Stimulated activated CD4-positive, alpha-beta T cell treated with anti-CD3 and anti-CD28 coated beads, Interleukin-15, amount 100 ng/mL, for 48 hours (primary cell): Measurements from ENCODE around the gene CCDC146.
A peak's percentile ranks its signal among the peaks of the same experiment; 100 is the strongest.
"Not testable (repeated sequence)": the region's sequence is repeated elsewhere in the genome, so short reads cannot be mapped to it uniquely, and the experiment has no call there.

Experiments
- DNase-seq, 2 donors: peaks; one replicate each; pipeline ENCODE4 v3.0.0-alpha.2; 2020; ENCODE audit warnings: low read depth in 2 of 2

CCDC146 gene

GRCh38 chr7:77327932-77328628 is 205.7 kb downstream of the CCDC146 start:
- no peak for DNase-seq

- DNase-seq = no peak
Observed at GRCh38 chr7:77328669-77329068, 206.3 kb downstream of the CCDC146 start.

DNA sequence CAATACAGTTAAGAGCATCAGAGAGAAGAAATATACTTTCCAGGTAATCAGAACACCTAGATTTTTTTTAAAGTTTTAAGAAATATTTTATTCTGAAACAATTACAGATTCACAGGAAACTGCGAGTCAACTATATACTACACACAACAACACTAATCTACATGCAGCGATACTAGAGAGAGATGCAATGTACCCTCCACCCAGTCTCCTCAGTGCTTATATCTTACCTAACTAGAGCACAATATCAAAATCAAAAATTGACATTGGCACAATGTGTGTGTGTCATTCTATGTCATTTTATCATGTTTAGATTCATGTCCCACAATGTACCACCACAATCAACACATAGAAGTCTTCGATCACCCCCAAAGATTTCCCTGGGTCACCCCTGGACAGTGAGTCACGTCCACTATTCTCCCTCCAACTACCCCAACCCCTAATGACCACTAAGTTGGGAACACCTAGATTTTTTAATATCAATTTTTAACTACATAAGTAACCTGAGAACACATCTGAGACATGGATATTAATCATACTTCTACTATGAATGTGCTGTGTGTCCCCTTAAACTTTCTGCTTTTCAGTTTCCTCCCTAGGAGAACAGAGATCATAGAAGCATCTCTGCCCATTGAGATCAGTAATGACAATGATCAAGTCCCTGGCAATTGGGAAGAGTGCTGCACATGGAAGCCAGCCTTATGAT is 207.2 kb downstream of the CCDC146 start:
- DNase-seq = no peak

- DNase-seq = no peak
Observed at GRCh38 chr7:77330169-77330882, 207.9 kb downstream of the CCDC146 start.

DNA sequence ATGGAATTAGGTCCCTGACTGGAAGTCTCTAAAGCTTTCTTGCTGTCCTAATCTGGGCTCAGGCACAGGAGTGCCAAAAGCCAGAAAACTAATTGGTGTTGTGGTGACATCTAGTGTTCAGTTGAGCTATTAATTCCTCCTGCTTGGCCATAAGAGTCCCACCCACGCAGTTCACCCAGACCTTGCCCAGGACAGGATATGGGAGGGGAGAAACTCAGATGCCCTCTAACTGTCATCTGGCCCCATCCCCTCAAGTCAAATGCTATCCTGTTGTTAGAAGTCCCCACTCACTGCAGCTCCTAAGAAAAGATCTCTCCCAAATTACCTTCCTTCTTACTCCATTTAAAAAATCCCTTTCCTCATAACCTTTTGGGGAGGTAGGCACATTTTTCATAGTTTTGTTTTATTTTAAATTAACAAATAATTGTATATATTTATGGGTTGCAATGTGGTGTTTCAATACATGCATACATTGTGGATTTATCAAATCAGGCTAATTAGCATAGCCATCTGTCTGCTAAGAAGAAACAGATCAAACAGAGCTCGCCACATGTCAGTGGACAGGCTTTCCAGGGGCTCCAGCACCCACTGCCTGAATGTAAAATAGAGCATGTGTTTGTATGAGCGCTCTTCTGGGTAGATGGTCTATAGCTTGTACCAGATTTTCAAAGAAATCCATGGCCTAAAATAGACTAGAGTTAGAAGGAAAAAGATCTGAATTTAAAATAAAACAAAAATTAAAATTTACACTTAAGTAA is 209.7 kb downstream of the CCDC146 start:
- peak in 1 of 2 donors; percentile 47 for DNase-seq

DNA sequence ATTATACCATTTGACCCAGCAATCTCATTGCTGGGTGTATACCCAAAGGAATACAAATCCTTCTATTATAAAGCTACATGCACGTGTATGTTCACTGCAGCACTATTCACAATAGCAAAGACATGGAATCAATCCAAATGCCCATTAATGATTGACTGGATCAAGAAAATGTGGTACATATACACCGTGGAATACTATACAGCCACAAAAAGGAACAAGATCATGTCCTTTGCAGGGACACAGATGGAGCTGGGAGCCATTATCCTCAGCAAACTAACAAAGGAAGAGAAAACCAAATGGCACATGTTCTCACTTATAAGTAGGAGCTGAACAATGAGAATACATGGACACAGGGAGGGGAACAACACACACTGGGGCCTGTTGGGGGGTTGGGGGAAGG is 211.6 kb downstream of the CCDC146 start:
- not testable (repeated sequence) for DNase-seq

DNA sequence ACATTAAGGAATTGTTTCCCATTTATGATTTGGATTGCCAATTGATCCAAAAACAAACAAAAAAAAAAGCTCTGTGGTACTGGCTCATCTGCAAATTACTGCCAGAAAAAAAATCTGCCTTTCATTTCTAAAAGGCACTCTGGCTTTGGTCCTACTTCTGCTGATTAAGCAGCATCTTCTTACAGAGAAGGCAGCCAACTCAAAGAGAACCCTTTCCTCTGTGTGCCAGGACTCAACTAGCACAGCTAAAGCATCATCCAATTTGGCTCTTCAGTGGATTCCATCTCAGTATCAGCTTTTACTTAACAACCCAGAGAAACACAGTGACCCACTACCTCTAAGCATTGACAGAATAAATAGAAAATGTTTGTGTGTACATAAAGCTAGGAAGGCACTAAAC is 213.2 kb downstream of the CCDC146 start:
- no peak for DNase-seq

GRCh38 chr7:77337456-77337990 is 215.1 kb downstream of the CCDC146 start:
- DNase-seq = no peak

DNA sequence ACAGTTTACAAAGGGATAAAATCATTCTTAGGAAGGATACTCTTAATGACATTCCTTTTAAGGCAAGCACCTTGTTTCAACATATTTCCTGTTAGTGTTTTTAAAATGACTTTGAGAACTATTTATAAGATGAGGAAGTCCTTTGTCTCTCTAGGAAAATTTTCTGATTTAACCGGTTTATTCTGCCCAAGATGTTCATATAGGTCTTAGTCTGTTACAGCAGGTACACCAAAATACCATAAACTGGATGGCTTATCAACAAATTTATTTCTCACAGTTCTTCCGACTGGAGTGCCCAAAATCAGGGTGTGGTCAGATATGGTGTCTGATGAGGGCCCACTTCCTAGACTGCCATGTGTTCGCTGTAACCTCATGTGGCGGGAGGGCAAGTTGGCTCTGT is 215.8 kb downstream of the CCDC146 start:
- no peak for DNase-seq

DNA sequence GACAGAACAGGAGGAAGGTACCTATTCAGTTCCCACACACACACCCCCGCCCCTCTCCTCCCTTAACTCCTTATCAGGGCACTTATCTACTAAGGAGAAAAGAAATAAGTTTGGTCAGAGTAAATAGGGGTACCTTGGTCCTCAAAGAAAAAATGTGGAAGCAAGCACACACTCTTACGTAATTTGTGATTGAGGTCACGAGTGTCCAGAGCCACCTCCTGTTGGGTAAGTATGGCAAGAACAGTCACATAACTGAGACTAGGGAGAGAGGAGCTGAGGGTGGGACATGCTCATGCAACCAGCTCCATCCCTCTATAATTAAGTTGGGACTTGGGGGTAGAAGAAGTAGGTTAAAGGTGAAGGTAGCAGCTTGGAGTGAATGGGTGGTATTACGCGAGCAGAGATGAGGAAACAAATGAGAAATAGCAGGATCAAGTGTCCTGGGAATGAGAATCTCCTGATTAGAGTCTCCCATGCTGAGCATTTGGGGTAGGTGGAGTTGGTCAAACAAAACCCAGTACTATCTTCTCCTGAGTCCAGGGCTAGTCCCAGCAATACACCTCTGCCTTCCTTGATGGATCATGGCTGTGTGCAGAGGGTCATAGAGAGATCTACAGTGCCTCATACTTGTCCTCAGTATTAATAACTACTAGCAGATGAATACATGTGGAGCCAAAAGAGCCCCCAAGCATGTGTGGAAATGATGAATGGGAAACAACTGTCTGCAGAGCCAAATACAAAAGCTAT is 216.6 kb downstream of the CCDC146 start:
- DNase-seq = no peak

DNA sequence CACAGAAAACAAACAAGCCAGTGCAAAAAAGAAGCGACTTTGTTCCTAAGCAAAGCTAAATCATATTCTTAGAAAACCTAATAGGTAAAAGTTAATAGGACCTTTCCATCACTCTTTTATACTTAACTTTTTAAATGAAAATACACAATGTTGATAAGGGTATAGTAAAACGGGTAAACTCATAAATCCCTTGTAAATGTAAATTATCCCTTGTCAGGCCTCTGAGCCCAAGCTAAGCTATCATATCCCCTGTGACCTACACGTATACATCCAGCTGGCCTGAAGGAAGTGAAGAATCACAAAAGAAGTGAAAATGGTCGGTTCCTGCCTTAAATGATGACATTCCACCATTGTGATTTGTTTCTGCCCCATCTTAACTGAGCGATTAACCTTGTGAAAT is 217.3 kb downstream of the CCDC146 start:
- DNase-seq = no peak
